Common myeloid progenitor, CD34-positive (primary cell): ENCODE results near the gene MAP3K9.

Experiments
- CTCF ChIA-PET: fragments of 350-600 bp; sonication (Branson Sonifier 250); formaldehyde crosslinking; loops from one replicate; lab custom pipeline; 2021; ENCODE audit warnings: antibody characterized with exemption; lab: Charles Lee
- POLR2A ChIA-PET: fragments of 350-600 bp; sonication (Branson Sonifier 250); formaldehyde crosslinking; loops from one replicate; lab custom pipeline; 2021; ENCODE audit warnings: antibody characterized with exemption; lab: Charles Lee
- DNase-seq, 3 donors: peaks; one replicate each; pipeline versions ENCODE4 v3.0.0 to v3.0.0-alpha.2; 2013
- H3K27ac ChIP-seq, 2 experiments: 1 replicate in 1 of 2; 2 replicates in 1 of 2; pipeline ENCODE4 v1.7.0; 2013; ENCODE audit warnings: inconsistent platforms in 2 of 2, low read length in 2 of 2, mild to moderate bottlenecking in 2 of 2, low read depth in 1 of 2, moderate library complexity in 1 of 2; ENCODE audit not compliant: severe bottlenecking in 2 of 2, insufficient read depth in 1 of 2, poor library complexity in 1 of 2
- H3K27me3 ChIP-seq, 5 experiments: replicated peaks in 2 of 5; 1 replicate in 3 of 5; 2 replicates in 2 of 5; pipeline versions ENCODE4 v1.6.1 to v1.7.0; 2013; ENCODE audit warnings: low read length in 4 of 5, mild to moderate bottlenecking in 2 of 5, moderate library complexity in 2 of 5, inconsistent platforms in 1 of 5; ENCODE audit not compliant: insufficient read depth in 5 of 5, control insufficient read depth in 4 of 5
- H3K36me3 ChIP-seq, 4 experiments: 1 replicate in 2 of 4; 2 replicates in 2 of 4; pipeline versions ENCODE4 v1.6.1 to v1.7.0; 2013; ENCODE audit warnings: low read length in 3 of 4, control low read depth in 1 of 4, mild to moderate bottlenecking in 1 of 4; ENCODE audit not compliant: control insufficient read depth in 4 of 4, insufficient read depth in 4 of 4
- H3K4me1 ChIP-seq, 4 experiments: 1 replicate in 3 of 4; 2 replicates in 1 of 4; pipeline versions ENCODE4 v1.6.1 to v1.7.1; 2013; ENCODE audit warnings: low read length in 3 of 4, mild to moderate bottlenecking in 3 of 4, control low read depth in 1 of 4, inconsistent platforms in 1 of 4, moderate library complexity in 1 of 4; ENCODE audit not compliant: control insufficient read depth in 4 of 4, insufficient read depth in 4 of 4; ENCODE audit errors: control extremely low read depth in 1 of 4
- H3K4me3 ChIP-seq, 7 experiments: 1 replicate in 4 of 7; 2 replicates in 3 of 7; pipeline versions ENCODE4 v1.5.1 to v1.7.0; 2013; ENCODE audit warnings: mild to moderate bottlenecking in 7 of 7, low read length in 6 of 7, moderate library complexity in 6 of 7, inconsistent platforms in 2 of 7, low read depth in 2 of 7, control low read depth in 1 of 7; ENCODE audit not compliant: insufficient read depth in 4 of 7, control insufficient read depth in 1 of 7; ENCODE audit errors: extremely low read depth in 1 of 7
- H3K9me3 ChIP-seq, 5 experiments: 1 replicate in 4 of 5; 2 replicates in 1 of 5; pipeline versions ENCODE4 v1.6.1 to v1.7.1; 2013; ENCODE audit warnings: low read length in 4 of 5, mild to moderate bottlenecking in 2 of 5, inconsistent platforms in 1 of 5, low read depth in 1 of 5, moderate library complexity in 1 of 5; ENCODE audit not compliant: control insufficient read depth in 4 of 5, insufficient read depth in 2 of 5; ENCODE audit errors: control extremely low read depth in 1 of 5
- WGBS: methylation state at CpG from one replicate; pipeline ENCODE4 v1.1.5; 2013; ENCODE audit not compliant: insufficient coverage; 5-methylcytosine and 5-hydroxymethylcytosine counted together

MAP3K9 gene

DNA sequence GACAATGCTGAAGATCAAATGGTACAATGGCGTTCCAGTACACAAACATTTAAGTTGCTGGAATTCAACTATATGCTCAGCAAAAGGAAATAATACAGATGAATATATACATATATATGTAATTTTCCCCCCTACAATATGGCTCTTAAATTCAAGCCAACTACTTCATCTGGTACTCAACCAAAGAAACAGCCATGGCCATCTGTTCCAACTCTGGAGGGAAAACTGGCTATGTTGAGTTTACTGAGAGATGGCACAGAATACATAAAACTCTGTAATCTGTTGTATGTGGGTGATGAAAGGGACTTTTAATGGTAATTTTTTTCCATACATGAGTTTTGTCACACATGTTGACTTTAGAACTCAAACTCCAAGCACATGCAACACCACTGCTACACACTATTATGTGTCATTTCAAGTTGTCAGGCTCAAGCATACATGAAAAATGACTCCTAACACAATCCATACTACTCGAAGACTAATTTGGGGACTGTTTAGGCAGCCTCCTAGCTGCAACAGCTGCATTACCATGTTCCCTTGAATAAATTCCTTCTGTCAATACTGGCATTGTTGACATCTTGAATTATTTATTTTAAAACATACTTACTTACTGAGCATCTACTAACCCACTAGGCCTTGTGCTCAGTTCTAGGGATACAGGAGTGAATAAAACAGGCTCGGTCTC is 38.2 kb upstream of the MAP3K9 start:
- no peak overlapping the region for H3K4me3 ChIP-seq
- POLR2A ChIA-PET: no interaction called here
- CTCF ChIA-PET: no interaction called here

DNA sequence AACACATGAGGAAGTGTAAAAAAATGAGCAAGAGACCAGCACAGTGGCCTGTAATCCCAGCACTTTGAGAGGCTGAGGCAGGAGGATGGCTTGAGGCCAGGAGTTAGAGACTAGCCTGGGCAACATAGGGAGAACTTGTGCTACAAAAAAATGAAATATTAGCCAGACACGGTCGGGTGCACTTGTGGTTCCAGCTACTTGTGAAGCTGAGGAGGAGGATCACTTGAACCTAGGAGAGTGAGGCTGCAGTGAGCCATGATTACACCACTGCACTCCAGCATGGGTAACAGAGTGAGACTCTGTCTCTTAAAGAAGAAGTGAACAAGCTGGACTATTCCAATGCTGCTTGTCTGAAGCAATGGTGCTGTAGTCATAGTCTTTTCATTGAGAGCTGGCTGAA is 36.3 kb upstream of the MAP3K9 start:
- WGBS: 96% methylated on average over 2 of the region's 2 CpGs
- POLR2A ChIA-PET: no interaction called here
- CTCF ChIA-PET: interaction anchor here (1.0 kb wide), 1 partner anchor 11 kb away, joined by 4 read pairs; no protein-coding TSS in a partner anchor

More for the DNA sequence above, 38.2 kb upstream of the MAP3K9 start:
- Histone ChIP-seq H3K4me1 (no peaks in the 10 kb centered on the region), H3K27me3 (peaks cover 0 to 2% (median 0%) of the 10 kb centered on the region in 5 experiments), H3K36me3 (no peaks in the 10 kb centered on the region), H3K27ac (no peak overlapping the region), H3K9me3 (no peaks in the 10 kb centered on the region)
- no peak for DNase-seq
- WGBS: 100% methylated on average over 2 of the region's 3 CpGs

DNA sequence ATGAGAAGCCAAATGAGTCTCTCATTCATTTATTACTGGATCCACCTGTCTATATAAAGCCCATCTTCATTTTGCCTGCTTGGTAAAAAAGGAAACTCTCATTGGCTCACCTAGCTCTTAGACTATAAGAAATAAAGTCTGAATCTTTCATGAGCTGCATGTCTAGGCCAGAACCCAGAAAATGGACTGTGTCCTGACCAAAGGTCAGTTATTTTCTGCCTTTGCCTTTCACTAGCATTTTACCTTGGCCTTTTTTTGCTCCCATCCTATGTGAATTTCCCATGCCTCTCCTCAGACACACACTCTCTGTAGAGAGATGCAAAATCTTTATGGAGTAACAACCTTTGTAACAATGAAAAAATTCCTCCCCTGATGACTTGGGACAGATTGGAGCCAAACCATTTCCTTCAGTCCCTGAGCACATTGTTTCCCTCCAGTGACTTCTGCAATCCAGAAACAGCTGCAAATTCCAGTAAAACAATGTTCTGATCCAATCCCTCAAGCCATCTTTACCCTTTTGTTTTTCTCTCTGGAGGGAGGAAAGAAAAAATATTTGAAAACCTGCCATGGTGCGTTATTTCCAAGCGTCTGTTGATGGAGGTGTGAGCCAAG is 33.6 kb upstream of the MAP3K9 start:
- POLR2A ChIA-PET: no interaction called here
- no peaks in the 10 kb centered on the region for H3K9me3 ChIP-seq
- 95% methylated on average over 2 of the region's 2 CpGs for WGBS
- H3K27ac ChIP-seq: no peak overlapping the region
- CTCF ChIA-PET: interaction anchor here (2.0 kb wide), 1 partner anchor 26 kb away, joined by 5 read pairs; no protein-coding TSS in a partner anchor
- no peaks in the 10 kb centered on the region for H3K36me3 ChIP-seq
- no peak overlapping the region for H3K4me3 ChIP-seq
- no peaks in the 10 kb centered on the region for H3K4me1 ChIP-seq
- no peak for DNase-seq
- peaks cover 0 to 2% (median 0%) of the 10 kb centered on the region in 5 experiments for H3K27me3 ChIP-seq

More for the DNA sequence above, 36.3 kb upstream of the MAP3K9 start:
- H3K27me3 ChIP-seq: peaks cover 0 to 2% (median 0%) of the 10 kb centered on the region in 5 experiments
- H3K36me3 ChIP-seq: no peaks in the 10 kb centered on the region
- H3K9me3 ChIP-seq: no peaks in the 10 kb centered on the region
- no peak overlapping the region for H3K4me3 ChIP-seq
- no peak for DNase-seq
- H3K4me1 ChIP-seq: no peaks in the 10 kb centered on the region
- H3K27ac ChIP-seq: no peak overlapping the region

DNA sequence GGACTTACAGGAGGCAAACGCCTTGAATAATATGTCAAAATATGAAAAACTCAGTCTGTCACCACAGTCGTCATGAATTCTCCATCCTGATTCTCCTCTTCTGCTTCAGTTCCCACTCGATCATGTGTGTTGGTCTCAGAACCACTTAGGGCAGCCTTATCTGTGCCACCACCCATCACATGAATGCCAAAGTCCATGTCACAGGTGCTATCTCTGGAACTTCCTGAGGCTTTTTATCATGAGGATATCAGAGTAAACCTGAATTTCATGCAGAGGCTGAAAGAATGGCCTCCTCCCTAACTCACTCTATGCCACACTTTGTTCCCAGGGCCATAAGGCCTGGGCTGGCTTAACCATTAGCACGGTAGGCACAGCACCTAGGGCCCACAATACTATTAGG is 28.8 kb upstream of the MAP3K9 start:
- WGBS: 89% methylated on average over 3 of the region's 4 CpGs
- Histone ChIP-seq H3K36me3 (no peaks in the 10 kb centered on the region), H3K4me3 (no peak overlapping the region), H3K27ac (no peak overlapping the region), H3K9me3 (peaks cover 2 to 8% (median 3%) of the 10 kb centered on the region in 5 experiments), H3K4me1 (no peaks in the 10 kb centered on the region), H3K27me3 (no peaks in the 10 kb centered on the region)
- CTCF ChIA-PET: no interaction called here
- DNase-seq: no peak
- POLR2A ChIA-PET: no interaction called here

DNA sequence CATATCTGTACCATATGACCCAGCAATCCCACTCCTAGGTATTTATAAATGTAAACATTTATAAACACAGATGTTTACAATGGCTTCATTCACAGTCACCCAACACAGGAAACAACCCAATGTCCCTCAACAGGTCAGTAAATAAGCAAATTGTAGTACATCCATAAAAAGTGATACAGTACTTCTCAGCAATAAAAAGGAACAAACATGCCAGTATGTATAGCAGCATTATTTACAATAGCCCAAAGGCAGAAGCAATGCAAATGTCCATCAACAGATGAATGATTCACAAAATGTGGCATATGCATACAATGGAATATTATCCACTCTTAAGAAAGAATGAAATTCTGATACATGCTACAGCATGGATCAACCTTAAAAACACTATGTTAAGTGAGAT is 27.6 kb upstream of the MAP3K9 start:
- ChIA-PET POLR2A (no interaction called here), CTCF (interaction anchor here (1.3 kb wide), 1 partner anchor 12 kb away, joined by 4 read pairs; no protein-coding TSS in a partner anchor)
- DNase-seq: no peak

DNA sequence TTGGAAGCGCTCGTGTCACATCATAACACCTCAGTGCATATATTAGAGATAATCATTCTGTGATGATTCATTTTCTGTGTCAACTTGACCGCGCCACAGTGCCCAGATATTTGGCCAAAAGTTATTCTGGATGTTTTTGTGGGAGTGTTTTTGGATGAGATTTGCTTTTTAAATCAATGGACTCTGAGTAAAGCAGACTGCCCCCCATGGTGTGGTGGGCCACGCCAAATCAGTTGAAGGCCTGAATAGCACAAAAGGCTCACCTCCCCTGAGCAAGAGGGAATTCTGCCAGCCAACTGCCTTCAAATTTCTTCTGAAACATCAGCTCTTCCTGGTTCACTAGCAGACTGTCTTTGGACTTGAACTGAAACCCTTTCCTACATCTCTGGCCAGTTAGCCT is 24.6 kb upstream of the MAP3K9 start:
- WGBS: 100% methylated on average over 3 of the region's 5 CpGs
- CTCF ChIA-PET: interaction anchor here (1.7 to 1.8 kb wide), 2 partner anchors 11 to 16 kb away, joined by 4 to 5 read pairs; no protein-coding TSS in a partner anchor

More for the DNA sequence above, 27.6 kb upstream of the MAP3K9 start:
- Histone ChIP-seq H3K4me1 (peaks cover 0 to 5% (median 0%) of the 10 kb centered on the region in 4 experiments), H3K36me3 (no peaks in the 10 kb centered on the region), H3K27me3 (no peaks in the 10 kb centered on the region), H3K9me3 (peaks cover 2 to 8% (median 3%) of the 10 kb centered on the region in 5 experiments), H3K27ac (no peak overlapping the region), H3K4me3 (no peak overlapping the region)

More for the DNA sequence above, 24.6 kb upstream of the MAP3K9 start:
- H3K4me1 ChIP-seq: peaks cover 0 to 5% (median 0%) of the 10 kb centered on the region in 4 experiments
- H3K27ac ChIP-seq: no peak overlapping the region
- POLR2A ChIA-PET: no interaction called here
- H3K36me3 ChIP-seq: no peaks in the 10 kb centered on the region
- DNase-seq: no peak
- H3K4me3 ChIP-seq: no peak overlapping the region
- H3K9me3 ChIP-seq: peaks cover 2 to 8% (median 3%) of the 10 kb centered on the region in 5 experiments
- H3K27me3 ChIP-seq: no peaks in the 10 kb centered on the region
